NT2/D1 (cell line): ENCODE results near the gene RNFT2.

Experiments
- YY1 ChIP-seq: IDR thresholded peaks from 2 replicates; pipeline ENCODE4 v1.6.1; 2011; ENCODE audit not compliant: insufficient read length, insufficient read depth
- ZNF274 ChIP-seq: IDR thresholded peaks from 2 replicates; pipeline ENCODE4 v1.6.1; 2011; ENCODE audit warnings: mild to moderate bottlenecking, low read depth, low read length

GRCh38 chr12:116843085-116843484 is 105.0 kb downstream of the RNFT2 start:
- TF ChIP-seq YY1 (no peak), ZNF274 (no peak)
